RWPE2 (cell line): Measurements from ENCODE around the gene CBR3.

Source experiments
- ATAC-seq: fragments of 200-7000 bp; cut with Tn5 transposase; 3 replicates; pipeline ENCODE4 v1.9.1; 2021; ENCODE audit warnings: low read depth
- DNase-seq: peaks from one replicate; pipeline ENCODE4 v3.0.0-alpha.2; 2020; ENCODE audit warnings: low spot score
- H3K27ac ChIP-seq: fragments of 450-650 bp; 2 replicates; pipeline ENCODE4 v1.5.1; 2017; ENCODE audit warnings: mild to moderate bottlenecking; ENCODE audit not compliant: poor library complexity, severe bottlenecking
- H3K27me3 ChIP-seq: fragments of 250-450 bp; sonication (Bioruptor Pico); 2 replicates; pipeline ENCODE4 v1.5.1; 2021; ENCODE audit warnings: mild to moderate bottlenecking, moderate library complexity; ENCODE audit not compliant: insufficient read depth, poor library complexity, severe bottlenecking
- H3K36me3 ChIP-seq: fragments of 250-450 bp; sonication (Bioruptor Pico); 2 replicates; pipeline ENCODE4 v1.5.1; 2020; ENCODE audit warnings: low read depth, mild to moderate bottlenecking, moderate library complexity
- H3K4me1 ChIP-seq: fragments of 250-450 bp; sonication (Bioruptor Pico); 2 replicates; pipeline ENCODE4 v1.5.1; 2021; ENCODE audit warnings: mild to moderate bottlenecking, moderate library complexity; ENCODE audit not compliant: insufficient read depth, poor library complexity, severe bottlenecking
- H3K4me3 ChIP-seq: fragments of 250-450 bp; sonication (Bioruptor Pico); 2 replicates; pipeline ENCODE4 v1.5.1; 2021; ENCODE audit warnings: mild to moderate bottlenecking, moderate library complexity; ENCODE audit not compliant: severe bottlenecking
- H3K9me3 ChIP-seq: fragments of 250-450 bp; sonication (Bioruptor Pico); 2 replicates; pipeline ENCODE4 v1.5.1; 2021; ENCODE audit warnings: mild to moderate bottlenecking, moderate library complexity; ENCODE audit not compliant: severe bottlenecking
- TF ChIP-seq, protein P1 (sequence below): fragments of 450-650 bp; IDR thresholded peaks from one replicate; pipeline ENCODE4 v1.5.1; 2017; ENCODE audit warnings: mild to moderate bottlenecking, moderate library complexity; ENCODE audit not compliant: poor library complexity, severe bottlenecking

Gene CBR3

GRCh38 chr21:36109868-36110267, 25.0 kb upstream of the CBR3 start:
- no peaks in the 10 kb centered on the region for H3K9me3 ChIP-seq

DNA sequence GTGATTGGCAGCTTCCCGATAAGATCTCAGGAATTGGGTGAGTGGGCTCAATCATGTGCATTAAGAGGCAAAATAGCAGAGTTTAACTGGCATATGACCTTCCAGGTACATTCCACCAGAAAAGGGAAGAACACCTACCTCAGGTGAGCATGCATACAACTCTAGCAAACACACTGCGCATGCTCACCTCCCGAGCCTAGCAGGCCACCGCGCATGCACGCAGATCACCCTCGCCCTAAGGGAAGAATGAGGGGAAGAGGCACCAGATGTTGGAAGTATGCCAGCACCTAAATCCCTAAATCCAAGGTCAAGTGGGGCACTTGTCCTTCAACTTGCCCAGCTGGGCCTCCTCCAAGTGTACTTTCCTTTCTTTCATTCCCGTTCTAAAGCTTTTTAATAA, 23.6 kb upstream of the CBR3 start:
- no peaks in the 10 kb centered on the region for H3K4me1 ChIP-seq
- DNase-seq (no peak), ATAC-seq (no peak)
- TF ChIP-seq, protein P1, sequence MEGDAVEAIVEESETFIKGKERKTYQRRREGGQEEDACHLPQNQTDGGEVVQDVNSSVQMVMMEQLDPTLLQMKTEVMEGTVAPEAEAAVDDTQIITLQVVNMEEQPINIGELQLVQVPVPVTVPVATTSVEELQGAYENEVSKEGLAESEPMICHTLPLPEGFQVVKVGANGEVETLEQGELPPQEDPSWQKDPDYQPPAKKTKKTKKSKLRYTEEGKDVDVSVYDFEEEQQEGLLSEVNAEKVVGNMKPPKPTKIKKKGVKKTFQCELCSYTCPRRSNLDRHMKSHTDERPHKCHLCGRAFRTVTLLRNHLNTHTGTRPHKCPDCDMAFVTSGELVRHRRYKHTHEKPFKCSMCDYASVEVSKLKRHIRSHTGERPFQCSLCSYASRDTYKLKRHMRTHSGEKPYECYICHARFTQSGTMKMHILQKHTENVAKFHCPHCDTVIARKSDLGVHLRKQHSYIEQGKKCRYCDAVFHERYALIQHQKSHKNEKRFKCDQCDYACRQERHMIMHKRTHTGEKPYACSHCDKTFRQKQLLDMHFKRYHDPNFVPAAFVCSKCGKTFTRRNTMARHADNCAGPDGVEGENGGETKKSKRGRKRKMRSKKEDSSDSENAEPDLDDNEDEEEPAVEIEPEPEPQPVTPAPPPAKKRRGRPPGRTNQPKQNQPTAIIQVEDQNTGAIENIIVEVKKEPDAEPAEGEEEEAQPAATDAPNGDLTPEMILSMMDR = no peak
- H3K9me3 ChIP-seq = no peaks in the 10 kb centered on the region
- no peaks in the 10 kb centered on the region for H3K27me3 ChIP-seq
- no peak overlapping the region for H3K27ac ChIP-seq
- no peak overlapping the region for H3K4me3 ChIP-seq
- H3K36me3 ChIP-seq = no peaks in the 10 kb centered on the region

More at GRCh38 chr21:36109868-36110267, 25.0 kb upstream of the CBR3 start:
- Histone ChIP-seq H3K4me1 (no peaks in the 10 kb centered on the region), H3K4me3 (no peak overlapping the region), H3K27me3 (no peaks in the 10 kb centered on the region), H3K27ac (no peak overlapping the region), H3K36me3 (no peaks in the 10 kb centered on the region)
- ATAC-seq (no peak), DNase-seq (no peak)
- TF ChIP-seq, protein P1 = no peak

DNA sequence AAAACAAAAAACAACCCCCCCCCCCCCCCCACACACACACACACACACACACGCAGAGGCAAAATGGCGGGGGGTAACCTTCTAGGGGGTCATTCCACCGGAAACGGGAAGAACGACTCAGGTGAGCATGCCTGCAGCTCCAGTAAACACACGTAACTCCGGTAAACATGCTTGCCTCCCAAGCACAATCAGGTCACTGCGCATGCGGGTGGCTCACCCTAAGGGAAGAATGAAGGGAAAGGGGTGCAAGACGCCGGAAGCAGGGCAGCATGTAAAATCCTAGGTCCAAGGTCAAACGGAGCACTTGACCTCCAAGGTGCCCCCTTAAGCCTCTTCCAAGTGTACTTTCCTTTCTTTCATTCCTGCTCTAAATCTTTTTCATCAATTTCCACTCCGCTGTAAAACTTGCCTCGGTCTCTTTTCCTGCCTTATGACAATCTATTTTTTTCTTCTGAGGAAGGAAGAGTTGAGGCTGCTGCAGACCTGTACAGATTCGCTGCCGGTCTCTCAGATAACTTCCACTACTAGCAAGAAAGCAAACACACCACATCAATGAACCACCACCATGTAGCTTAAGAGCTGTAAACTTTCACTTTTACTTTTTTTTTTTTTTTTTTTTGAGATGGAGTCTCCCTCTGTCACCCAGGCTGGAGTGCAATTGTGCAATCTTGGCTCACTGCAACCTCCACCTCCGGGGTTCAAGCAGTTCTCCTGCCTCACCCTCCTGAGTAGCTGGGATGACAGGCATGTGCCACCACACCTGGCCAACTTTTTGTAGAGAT, 21.0 kb upstream of the CBR3 start:
- Histone ChIP-seq H3K27ac (no peak overlapping the region), H3K36me3 (no peaks in the 10 kb centered on the region), H3K27me3 (no peaks in the 10 kb centered on the region), H3K4me3 (no peak overlapping the region), H3K9me3 (no peaks in the 10 kb centered on the region), H3K4me1 (no peaks in the 10 kb centered on the region)
- DNase-seq (no peak), ATAC-seq (no peak)
- TF ChIP-seq, protein P1 = no peak

- TF ChIP-seq, protein P1 = no peak
- ATAC-seq (no peak), DNase-seq (no peak)
- Histone ChIP-seq H3K27ac (no peak overlapping the region), H3K27me3 (no peaks in the 10 kb centered on the region), H3K4me3 (no peak overlapping the region), H3K4me1 (no peaks in the 10 kb centered on the region), H3K9me3 (no peaks in the 10 kb centered on the region), H3K36me3 (no peaks in the 10 kb centered on the region)
Observed at GRCh38 chr21:36115138-36115730, 19.6 kb upstream of the CBR3 start.

DNA sequence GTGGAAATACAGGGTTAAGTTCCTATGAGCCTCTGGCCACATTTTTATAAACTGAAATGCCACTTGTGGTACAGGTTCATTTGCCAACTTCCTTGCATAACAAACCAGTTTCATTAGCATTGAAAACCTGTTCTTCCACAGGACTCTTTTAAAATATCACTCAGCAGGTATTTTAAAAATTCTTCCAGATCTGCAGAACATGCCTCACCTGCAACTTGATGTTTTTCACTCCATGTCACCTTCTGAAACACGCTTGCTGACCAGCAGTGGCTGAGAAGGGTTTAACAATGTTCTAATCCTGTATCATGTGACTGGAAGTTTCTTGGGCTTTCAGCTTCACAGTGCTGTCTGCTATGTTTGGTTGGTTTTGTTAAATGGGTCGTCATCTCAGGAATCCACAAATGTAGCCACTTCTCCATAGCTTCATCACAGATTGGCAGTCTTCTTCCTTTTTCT, 17.6 kb upstream of the CBR3 start:
- no peak overlapping the region for H3K4me3 ChIP-seq
- H3K9me3 ChIP-seq = no peaks in the 10 kb centered on the region
- no peaks in the 10 kb centered on the region for H3K4me1 ChIP-seq
- ATAC-seq (no peak), DNase-seq (no peak)
- no peak overlapping the region for H3K27ac ChIP-seq
- H3K27me3 ChIP-seq = no peaks in the 10 kb centered on the region
- TF ChIP-seq, protein P1 = no peak
- H3K36me3 ChIP-seq = no peaks in the 10 kb centered on the region
